Chondrocyte (in vitro differentiated cells): Measurements from ENCODE around the gene POGZ. TPM values are rescaled to one million over a fixed set of nuclear protein-coding genes. Genes with fewer than 3 reads are reported as not detected.

Source experiments
- DNase-seq: peaks from one replicate; pipeline ENCODE4 v3.0.0; 2021; ENCODE audit warnings: mixed read lengths, low spot score
- H3K27ac Mint-ChIP-seq: one replicate; pipeline ENCODE4 v1.8.0; 2021; ENCODE audit warnings: mild to moderate bottlenecking, moderate library complexity, mixed read lengths; ENCODE audit not compliant: unreplicated experiment
- H3K27me3 Mint-ChIP-seq: 2 replicates; pipeline ENCODE4 v1.8.0; 2021; ENCODE audit warnings: low read depth, mixed read lengths
- H3K36me3 Mint-ChIP-seq: 2 replicates; pipeline ENCODE4 v1.8.0; 2021; ENCODE audit warnings: low read depth, mixed read lengths
- H3K4me1 Mint-ChIP-seq: 2 replicates; pipeline ENCODE4 v1.8.0; 2021; ENCODE audit warnings: low read depth, mild to moderate bottlenecking, mixed read lengths
- H3K4me3 Mint-ChIP-seq: one replicate; pipeline ENCODE4 v1.8.0; 2021; ENCODE audit warnings: mild to moderate bottlenecking, moderate library complexity, mixed read lengths; ENCODE audit not compliant: unreplicated experiment
- H3K9me3 Mint-ChIP-seq: 2 replicates; pipeline ENCODE4 v1.8.0; 2021; ENCODE audit warnings: low read depth, mixed read lengths
- CTCF ChIP-seq: fragments of 200-600 bp; sonication (generic); IDR thresholded peaks from 2 replicates; pipeline ENCODE4 v1.5.0; 2021; ENCODE audit warnings: antibody characterized with exemption, mild to moderate bottlenecking, moderate library complexity
- total RNA-seq: library from RNA; stranded (reverse); gene quantifications from 3 replicates; pipeline ENCODE4 v1.2.1, GENCODE V29; 2021

The POGZ gene
- total RNA-seq, 1 donor from 2014 or later, result 65.0 TPM

- no peaks in the 10 kb centered on the region for H3K27me3 Mint-ChIP-seq
- no peak for DNase-seq
- no peaks in the 10 kb centered on the region for H3K36me3 Mint-ChIP-seq
- peaks cover 3% of the 10 kb centered on the region for H3K9me3 Mint-ChIP-seq
- no peak for TF ChIP-seq CTCF
- H3K27ac Mint-ChIP-seq, result no peak overlapping the region
- H3K4me1 Mint-ChIP-seq, result no peaks in the 10 kb centered on the region
- H3K4me3 Mint-ChIP-seq, result no peak overlapping the region
Measured at GRCh38 chr1:151486557-151486956, 27.3 kb upstream of the POGZ start.

- H3K27me3 Mint-ChIP-seq, result no peaks in the 10 kb centered on the region
- H3K4me3 Mint-ChIP-seq, result no peak overlapping the region
- H3K4me1 Mint-ChIP-seq, result no peaks in the 10 kb centered on the region
- no peaks in the 10 kb centered on the region for H3K36me3 Mint-ChIP-seq
- no peak for DNase-seq
- no peak for TF ChIP-seq CTCF
- no peak overlapping the region for H3K27ac Mint-ChIP-seq
- H3K9me3 Mint-ChIP-seq, result peaks cover 3% of the 10 kb centered on the region
Measured at GRCh38 chr1:151485685-151486255, 26.5 kb upstream of the POGZ start.

DNA sequence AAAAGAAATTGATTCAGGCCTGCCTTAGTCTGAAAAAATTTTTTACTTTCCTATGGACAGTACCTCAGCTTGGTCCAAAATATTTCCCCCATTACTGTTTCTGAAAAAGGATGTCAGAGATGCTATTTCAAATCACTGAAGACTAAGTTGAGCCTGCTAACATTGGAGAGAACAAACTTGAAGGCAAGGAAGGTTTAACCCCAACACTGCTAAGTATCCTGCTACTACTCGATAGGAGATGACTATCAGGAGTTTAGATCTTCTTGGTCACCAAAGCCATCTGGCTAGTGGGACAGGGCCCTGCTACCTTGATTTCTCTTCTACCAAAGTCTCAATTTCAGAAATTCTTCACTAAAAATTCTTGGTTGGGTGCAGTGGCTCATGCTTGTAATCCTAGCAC, 22.7 kb upstream of the POGZ start:
- Mint-ChIP-seq H3K36me3 (no peaks in the 10 kb centered on the region), H3K27me3 (no peaks in the 10 kb centered on the region), H3K4me3 (no peak overlapping the region), H3K4me1 (peaks cover 6% of the 10 kb centered on the region), H3K9me3 (peaks cover 3% of the 10 kb centered on the region), H3K27ac (no peak overlapping the region)
- DNase-seq, result no peak
- no peak for TF ChIP-seq CTCF

- Mint-ChIP-seq H3K27ac (no peak overlapping the region), H3K4me3 (no peak overlapping the region)
Measured at GRCh38 chr1:151479462-151479861, 20.2 kb upstream of the POGZ start.

DNA sequence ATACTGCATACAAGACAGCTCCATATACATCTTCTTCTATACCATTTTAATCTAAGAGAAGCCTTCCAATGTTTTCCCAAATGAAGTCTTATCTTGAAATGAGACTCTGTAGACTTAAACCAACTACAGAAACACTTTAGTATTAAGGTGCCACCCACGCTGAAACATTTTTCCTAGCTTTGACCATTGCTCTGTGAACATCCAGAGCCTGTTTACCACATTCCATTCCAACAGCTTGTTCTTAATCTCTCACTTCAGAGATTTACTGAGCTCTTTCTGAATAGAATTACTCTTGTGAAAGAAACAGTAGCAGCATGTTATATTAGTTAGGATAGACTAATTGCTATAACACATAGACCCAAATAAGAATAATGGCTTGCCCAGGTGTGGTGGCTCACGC, 19.6 kb upstream of the POGZ start:
- Mint-ChIP-seq H3K4me3 (no peak overlapping the region), H3K9me3 (peaks cover 3% of the 10 kb centered on the region)
- no peak for DNase-seq

More at GRCh38 chr1:151479462-151479861, 20.2 kb upstream of the POGZ start:
- no peak for DNase-seq
- no peak for TF ChIP-seq CTCF
- Mint-ChIP-seq H3K9me3 (peaks cover 3% of the 10 kb centered on the region), H3K36me3 (no peaks in the 10 kb centered on the region), H3K27me3 (no peaks in the 10 kb centered on the region), H3K4me1 (peaks cover 6% of the 10 kb centered on the region)

More for the DNA sequence above, 19.6 kb upstream of the POGZ start:
- no peaks in the 10 kb centered on the region for H3K27me3 Mint-ChIP-seq
- no peak for TF ChIP-seq CTCF
- no peaks in the 10 kb centered on the region for H3K36me3 Mint-ChIP-seq
- H3K4me1 Mint-ChIP-seq, result peaks cover 7% of the 10 kb centered on the region
- no peak overlapping the region for H3K27ac Mint-ChIP-seq
